GM12878 (cell line): ENCODE data around the gene CLEC16A. TPM values are rescaled to one million over a fixed set of nuclear protein-coding genes. Genes with fewer than 3 reads are reported as not detected.

Source experiments
- ATAC-seq: fragments of 200-7000 bp; cut with Tn5 transposase; 3 replicates; pipeline ENCODE4 v1.9.1; 2020; ENCODE audit warnings: mild to moderate bottlenecking, moderate library complexity
- BruUV-seq: library from RNA; stranded (reverse); fragments of 400-500 nt; replicated peaks from 2 replicates; lab custom pipeline; 2021; lab: Mats Ljungman, UMichigan
- CTCF ChIA-PET: fragments of 300-600 bp; sonication (Branson Sonifier 250); formaldehyde crosslinking; extraction: SDS; loops from one replicate; lab custom pipeline; 2021; ENCODE audit warnings: inconsistent platforms; lab: Yijun Ruan, JAX
- POLR2A ChIA-PET: fragments of 350-600 bp; formaldehyde crosslinking; extraction: SDS; loops from one replicate; lab custom pipeline; 2021; ENCODE audit warnings: inconsistent platforms; lab: Charles Lee
- RAD21 ChIA-PET: fragments of 300-600 bp; sonication (Branson Sonifier 250); formaldehyde crosslinking; loops from one replicate; lab custom pipeline; 2023; ENCODE audit warnings: antibody characterized with exemption; ENCODE audit not compliant: unreplicated experiment; lab: Charles Lee
- SMC1A ChIA-PET: fragments of 300-600 bp; sonication (Branson Sonifier 250); formaldehyde crosslinking; loops from one replicate; lab custom pipeline; 2023; ENCODE audit not compliant: unreplicated experiment, uncharacterized antibody; lab: Charles Lee
- DNase-seq: peaks from one replicate; pipeline ENCODE4 v3.0.0-alpha.2; 2011; ENCODE audit warnings: low read depth, low spot score
- FAIRE-seq: peaks from 3 replicates; lab custom pipeline; 2011; peaks lifted over from hg19 to GRCh38; lab: Jason Lieb, UNC
- H2AFZ ChIP-seq: 2 replicates; pipeline ENCODE4 v1.6.0; 2011; ENCODE audit warnings: low read depth, low read length, control low read depth; ENCODE audit not compliant: control insufficient read depth
- H3K27ac ChIP-seq: 2 replicates; pipeline ENCODE4 v1.5.1; 2011; ENCODE audit warnings: control low read depth; ENCODE audit not compliant: control insufficient read depth, insufficient read depth
- H3K27me3 ChIP-seq, 2 experiments: replicated peaks in 1 of 2; 2 replicates each; pipeline versions ENCODE4 v1.6.0 to v1.6.1; 2011; ENCODE audit warnings: low read length in 1 of 2; ENCODE audit not compliant: control insufficient read depth in 2 of 2, insufficient read depth in 2 of 2
- H3K36me3 ChIP-seq, 2 experiments: 2 replicates each; pipeline ENCODE4 v1.5.1; 2011; ENCODE audit warnings: low read length in 1 of 2; ENCODE audit not compliant: control insufficient read depth in 2 of 2, insufficient read depth in 2 of 2
- H3K4me1 ChIP-seq: 2 replicates; pipeline ENCODE4 v1.6.1; 2011; ENCODE audit warnings: mild to moderate bottlenecking, low read length, moderate library complexity, mixed read lengths; ENCODE audit not compliant: control insufficient read depth, insufficient read depth
- H3K4me2 ChIP-seq: 2 replicates; pipeline ENCODE4 v1.6.0; 2011; ENCODE audit warnings: control low read depth; ENCODE audit not compliant: control insufficient read depth, insufficient read depth
- H3K4me3 ChIP-seq: fragments of 200-600 bp; sonication (generic); 2 replicates; pipeline ENCODE4 v1.5.1; 2016
- H3K79me2 ChIP-seq: 2 replicates; pipeline ENCODE4 v1.6.0; 2011; ENCODE audit warnings: low read length; ENCODE audit not compliant: control insufficient read depth, insufficient read depth
- H3K9ac ChIP-seq: 2 replicates; pipeline ENCODE4 v1.8.0; 2011; ENCODE audit warnings: low read length, control low read depth, mixed read lengths; ENCODE audit not compliant: control insufficient read depth, insufficient read depth
- H3K9me3 ChIP-seq: replicated peaks from 3 replicates; pipeline ENCODE4 v1.5.1; 2011; ENCODE audit warnings: mild to moderate bottlenecking, low read length; ENCODE audit not compliant: control insufficient read depth, insufficient read depth
- H4K20me1 ChIP-seq: 2 replicates; pipeline ENCODE4 v1.6.0; 2011; ENCODE audit not compliant: control insufficient read depth, insufficient read depth
- EP300 ChIP-seq, 2 experiments: fragments of 150-350 bp in 1 of 2; IDR thresholded peaks; 2 replicates each; pipeline ENCODE4 v1.6.1; 2011 to 2012; ENCODE audit warnings: low read depth in 2 of 2, low read length in 2 of 2, borderline replicate concordance in 1 of 2, improper control_type of control experiment in 1 of 2, inconsistent platforms in 1 of 2; ENCODE audit not compliant: control insufficient read depth in 1 of 2
- KLF5 ChIP-seq: fragments of 450-650 bp; IDR thresholded peaks from 2 replicates; pipeline ENCODE4 v1.6.1; 2014; ENCODE audit warnings: mild to moderate bottlenecking; ENCODE audit not compliant: partially characterized antibody
- NKRF ChIP-seq: fragments of 450-650 bp; conservative IDR thresholded peaks from 2 replicates; pipeline ENCODE4 v1.6.1; 2017; ENCODE audit warnings: mild to moderate bottlenecking, moderate library complexity
- STAT3 ChIP-seq: IDR thresholded peaks from 2 replicates; pipeline ENCODE4 v1.6.1; 2011; ENCODE audit warnings: low read depth, low read length, improper control_type of control experiment
- WGBS: methylation state at CpG from one replicate; pipeline ENCODE4 v1.1.6; 2016; ENCODE audit warnings: low lambda C conversion rate; ENCODE audit not compliant: insufficient replicate concordance, insufficient coverage; ENCODE audit errors: missing lambda C conversion rate; 5-methylcytosine and 5-hydroxymethylcytosine counted together
- in situ Hi-C: fragments of 300-500 bp; cut with MboI; formaldehyde crosslinking; loops from 9 replicates; pipeline ENCODE4 v1.14.3; 2018; ENCODE audit warnings: mixed read lengths
- intact Hi-C: fragments of 100-400 bp; cut with micrococcal nuclease; formaldehyde crosslinking; loops from one replicate; pipeline ENCODE4 v1.14.2; 2022; ENCODE audit not compliant: unreplicated experiment
- polyA plus RNA-seq, 11 experiments: library from polyadenylated mRNA; depleted of rRNA in 4 of 11; unstranded in 6 of 11; stranded (reverse) in 5 of 11; fragments of >200 nt; fragmentation: Nextera tagmentation in 4 of 11; fragmentation: Illumina TruSeq in 1 of 11; extraction: Ambion mirVana in 4 of 11; extraction: Trizol in 1 of 11; gene quantifications; 1 replicate in 1 of 11; 2 replicates in 10 of 11; pipeline versions ENCODE4 v1.2.1 to v1.2.3, GENCODE V29; 2011 to 2016; ENCODE audit warnings: inconsistent platforms in 2 of 11, missing spikeins in 2 of 11, low read depth in 1 of 11
- total RNA-seq, 4 experiments: library from RNA; depleted of rRNA in 3 of 4; stranded (reverse); fragments of >200 nt in 3 of 4; fragmentation: Illumina TruSeq in 1 of 4; extraction: Trizol in 1 of 4; gene quantifications; 2 replicates each; pipeline versions ENCODE4 v1.2.1 to v1.2.3, GENCODE V29; 2013 to 2021

The CLEC16A gene
- total and polyA plus RNA-seq, 10 of the 15 experiments (the other 5 are each of a cell fraction or from before 2014, with no cell fraction given) = 1.5 to 28.8 (median 19.2) TPM

GRCh38 chr16:11108466-11108805 lies 164.1 kb downstream of the CLEC16A start:
- intact Hi-C loops = loop anchor here (10.0 kb wide), 1 partner anchor 246 kb away; no protein-coding TSS in a partner anchor
- Histone ChIP-seq H2AFZ (no peak overlapping the region), H3K9ac (no peak overlapping the region), H3K4me1 (peaks cover 27% of the 10 kb centered on the region), H3K79me2 (no peaks in the 10 kb centered on the region), H3K4me3 (no peak overlapping the region), H3K27me3 (no peaks in the 10 kb centered on the region), H4K20me1 (no peaks in the 10 kb centered on the region), H3K9me3 (peaks cover 4% of the 10 kb centered on the region; the same call in 1 of the 3 replicates), H3K36me3 (peaks cover 3% of the 10 kb centered on the region in 2 experiments), H3K27ac (no peak overlapping the region), H3K4me2 (no peak overlapping the region)
- in situ Hi-C loops = no loop called here
- no TSS peak for BruUV-seq
- SMC1A ChIA-PET = interaction anchor here (1.6 to 5.2 kb wide), 2 partner anchors 14 to 29 kb away, joined by 3 to 68 read pairs; no protein-coding TSS in a partner anchor
- no peak for FAIRE-seq
- no peak for DNase-seq
- no peak for ATAC-seq
- RAD21 ChIA-PET = no interaction called here
- POLR2A ChIA-PET = no interaction called here
- TF ChIP-seq KLF5 (no peak), STAT3 (no peak)
- CTCF ChIA-PET = interaction anchor here (1.3 kb wide), 1 partner anchor 14 kb away, joined by 3 read pairs; no protein-coding TSS in a partner anchor

- ATAC-seq (no peak), DNase-seq (no peak), FAIRE-seq (no peak)
- Histone ChIP-seq H3K36me3 (peaks cover 3% of the 10 kb centered on the region in 2 experiments), H2AFZ (no peak overlapping the region), H3K4me3 (no peak overlapping the region), H3K79me2 (no peaks in the 10 kb centered on the region), H3K4me2 (no peak overlapping the region), H3K9ac (no peak overlapping the region), H3K27me3 (no peaks in the 10 kb centered on the region), H4K20me1 (no peaks in the 10 kb centered on the region), H3K27ac (no peak overlapping the region), H3K4me1 (peaks cover 33% of the 10 kb centered on the region), H3K9me3 (peaks cover 4% of the 10 kb centered on the region; the same call in 1 of the 3 replicates)
- in situ Hi-C loops (no loop called here), intact Hi-C loops (loop anchor here (10.0 kb wide), 1 partner anchor 245 kb away; no protein-coding TSS in a partner anchor)
- ChIA-PET CTCF (interaction anchor here (1.5 kb wide), 1 partner anchor 14 kb away, joined by 3 read pairs; no protein-coding TSS in a partner anchor), RAD21 (no interaction called here), POLR2A (no interaction called here), SMC1A (interaction anchor here (1.3 to 2.2 kb wide), 3 partner anchors 30 to 74 kb away, joined by 3 to 5 read pairs (median 3); no protein-coding TSS in a partner anchor)
- WGBS = 98% methylated on average over 6 of the region's 6 CpGs
- BruUV-seq = no TSS peak
- TF ChIP-seq NKRF = no peak
- TF ChIP-seq EP300 (IDR thresholded peaks at IDR 0.05; ENCODE audit: borderline replicate concordance in 1 of 2, control insufficient read depth in 1 of 2, low read depth in 2 of 2, low read length in 2 of 2) = no peak
Observed at GRCh38 chr16:11109566-11109965, 165.2 kb downstream of the CLEC16A start.
